Stimulated activated CD8-positive, alpha-beta memory T cell treated with anti-CD3 and anti-CD28 coated beads, Interleukin-7, amount 100 ng/mL, for 24 hours (primary cell): ENCODE measurements around the gene AP2A2.
"Not testable (repeated sequence)": the region's sequence is repeated elsewhere in the genome, so short reads cannot be mapped to it uniquely, and the experiment has no call there.

Source experiments
- DNase-seq: peaks from one replicate; pipeline ENCODE4 v3.0.0-alpha.2; 2020; ENCODE audit warnings: low read depth

The AP2A2 gene

DNA sequence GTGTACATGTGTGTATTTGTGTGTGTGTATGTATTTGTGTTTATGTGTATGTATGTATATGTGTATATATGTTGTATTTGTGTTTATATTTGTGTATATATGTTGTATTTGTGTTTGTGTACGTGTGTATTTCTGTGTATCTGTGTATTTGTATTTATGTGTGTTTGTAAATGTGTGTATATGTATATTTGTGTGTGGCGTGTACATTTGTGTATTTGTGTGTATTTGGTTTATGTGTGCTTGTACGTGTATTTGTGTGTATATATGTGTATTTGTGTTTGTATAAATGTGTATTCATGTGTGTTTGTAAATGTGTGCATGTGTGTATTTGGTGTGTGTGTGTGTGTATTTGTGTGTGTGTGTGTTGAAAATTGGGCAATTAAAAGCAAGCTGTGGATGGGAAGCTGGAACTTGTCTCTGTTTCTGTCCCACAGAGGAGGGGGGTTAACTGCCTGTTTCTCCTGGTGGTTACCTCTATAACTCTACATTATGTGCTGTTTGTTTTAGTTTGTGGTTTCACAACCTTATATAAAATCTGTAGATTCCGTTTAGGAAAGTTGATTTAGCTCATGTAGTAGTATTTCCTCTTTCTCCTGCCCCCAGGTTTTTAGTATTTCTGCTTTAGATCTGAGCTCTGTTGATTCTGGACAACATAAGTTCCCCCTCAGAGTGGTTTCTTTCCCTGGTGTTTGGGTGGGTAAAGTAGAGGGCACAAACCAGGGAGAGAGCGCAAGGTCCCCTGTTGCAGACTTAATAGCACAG, 28.9 kb downstream of the AP2A2 start:
- DNase-seq, result no peak

DNA sequence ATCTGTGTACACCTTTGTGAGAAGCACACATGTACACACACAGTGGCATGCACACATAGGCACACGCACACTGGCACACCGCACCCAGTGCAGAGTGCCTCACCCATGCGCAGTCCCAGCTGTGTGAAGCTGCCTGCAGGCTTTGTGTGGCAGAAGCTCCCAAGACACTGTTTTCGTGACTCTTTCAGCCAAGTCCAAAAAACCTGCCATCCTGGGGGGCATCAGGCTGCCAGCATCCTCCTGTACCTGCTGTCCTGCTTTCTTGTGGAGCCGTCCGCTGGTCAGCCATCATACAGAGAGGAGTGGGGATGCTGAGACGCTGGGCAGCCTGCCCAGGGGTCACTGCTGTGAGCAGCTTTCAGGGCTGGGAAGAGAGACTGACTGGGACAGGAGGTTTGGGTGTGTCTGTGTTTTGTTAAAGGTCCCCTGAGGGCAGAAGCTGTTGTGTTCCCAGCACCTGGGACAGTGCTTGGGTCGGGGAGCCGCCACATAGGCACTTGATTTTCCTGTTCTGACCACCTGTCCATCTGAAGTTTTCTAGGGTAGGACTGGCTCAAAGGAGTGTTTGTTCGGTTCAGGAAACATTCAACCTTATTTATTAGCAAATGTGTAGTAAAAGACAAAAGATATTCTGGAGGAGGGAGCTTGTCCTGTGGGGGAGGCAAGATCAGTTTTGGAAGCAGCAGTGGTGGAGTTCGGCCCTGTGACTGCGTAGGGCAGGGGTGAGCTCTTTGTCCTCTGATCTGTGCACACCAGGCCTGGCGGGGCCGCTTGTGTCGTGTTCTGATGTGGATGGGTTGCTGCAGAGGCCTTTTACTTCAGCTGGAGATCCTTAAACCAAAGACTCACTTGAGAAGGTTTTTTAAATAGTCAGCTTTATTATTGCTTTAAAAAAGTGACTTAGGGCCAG, 29.7 kb downstream of the AP2A2 start:
- DNase-seq, result no peak

GRCh38 chr11:957212-957920, 31.7 kb downstream of the AP2A2 start:
- no peak for DNase-seq

- DNase-seq, result no peak
Measured at GRCh38 chr11:958101-958500, 32.4 kb downstream of the AP2A2 start.

DNA sequence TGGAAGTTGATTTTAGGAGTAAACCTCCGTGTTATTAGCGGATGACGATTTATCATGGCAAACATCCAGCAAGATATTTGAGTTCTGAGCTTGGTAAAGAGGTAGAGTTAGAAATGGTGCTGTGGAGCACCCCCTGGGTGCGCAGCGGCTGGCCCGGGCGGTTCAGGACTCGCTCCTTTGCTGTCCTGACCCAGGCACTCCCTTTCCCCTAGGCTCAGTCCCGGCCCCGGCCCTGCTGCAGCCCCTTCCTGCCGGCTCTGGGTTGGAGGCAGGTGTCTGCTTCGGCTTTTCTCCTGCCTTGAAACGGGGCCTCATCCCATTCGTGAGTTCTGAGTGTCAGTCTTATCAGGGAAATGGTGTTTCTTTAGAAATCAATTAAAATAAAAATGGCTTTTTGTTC, 33.4 kb downstream of the AP2A2 start:
- DNase-seq, result no peak

- DNase-seq, result no peak
Measured at GRCh38 chr11:959608-960007, 33.9 kb downstream of the AP2A2 start.

- DNase-seq, result not testable (repeated sequence)
Measured at GRCh38 chr11:961310-961920, 35.7 kb downstream of the AP2A2 start.

- no peak for DNase-seq
Measured at GRCh38 chr11:961921-962320, 36.3 kb downstream of the AP2A2 start.

DNA sequence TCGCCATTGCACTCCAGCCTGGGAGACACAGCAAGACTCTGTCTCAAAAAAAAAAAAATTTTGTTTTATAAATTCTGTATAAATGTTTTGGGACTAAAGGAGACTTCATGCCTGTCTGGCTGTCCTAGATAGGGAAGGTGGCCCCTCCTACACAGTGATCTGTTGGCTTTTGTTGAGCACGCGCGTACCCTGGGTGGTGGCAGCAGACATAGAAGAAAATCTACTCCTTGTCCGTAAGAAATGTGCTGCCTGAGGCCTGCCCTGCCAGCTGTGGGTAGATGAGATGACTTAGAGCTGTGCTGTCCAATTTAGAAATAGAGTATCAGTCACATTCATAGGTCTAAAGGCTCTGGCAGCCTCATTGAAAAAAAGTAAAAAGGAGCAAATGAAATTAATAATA, 37.0 kb downstream of the AP2A2 start:
- DNase-seq, result no peak

DNA sequence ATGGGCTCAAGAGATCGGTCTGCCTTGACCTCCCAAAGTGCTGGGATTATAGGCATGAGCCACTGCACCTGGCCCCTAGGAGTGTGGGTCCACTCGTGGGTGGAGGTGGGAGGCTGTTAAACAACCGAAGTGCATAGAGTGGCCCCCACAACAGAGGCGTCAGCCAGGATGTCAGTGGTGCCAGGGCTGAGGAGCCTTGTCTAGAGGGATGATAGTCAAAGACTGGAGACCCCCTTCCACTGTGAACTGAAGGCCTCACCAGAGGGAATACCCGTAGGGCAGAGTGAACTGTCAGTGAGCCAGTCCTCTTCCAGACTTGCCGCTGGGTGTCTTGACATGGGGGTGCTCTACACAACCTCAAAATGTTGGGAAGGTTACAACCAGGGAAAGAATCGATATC, 38.2 kb downstream of the AP2A2 start:
- DNase-seq, result no peak

DNA sequence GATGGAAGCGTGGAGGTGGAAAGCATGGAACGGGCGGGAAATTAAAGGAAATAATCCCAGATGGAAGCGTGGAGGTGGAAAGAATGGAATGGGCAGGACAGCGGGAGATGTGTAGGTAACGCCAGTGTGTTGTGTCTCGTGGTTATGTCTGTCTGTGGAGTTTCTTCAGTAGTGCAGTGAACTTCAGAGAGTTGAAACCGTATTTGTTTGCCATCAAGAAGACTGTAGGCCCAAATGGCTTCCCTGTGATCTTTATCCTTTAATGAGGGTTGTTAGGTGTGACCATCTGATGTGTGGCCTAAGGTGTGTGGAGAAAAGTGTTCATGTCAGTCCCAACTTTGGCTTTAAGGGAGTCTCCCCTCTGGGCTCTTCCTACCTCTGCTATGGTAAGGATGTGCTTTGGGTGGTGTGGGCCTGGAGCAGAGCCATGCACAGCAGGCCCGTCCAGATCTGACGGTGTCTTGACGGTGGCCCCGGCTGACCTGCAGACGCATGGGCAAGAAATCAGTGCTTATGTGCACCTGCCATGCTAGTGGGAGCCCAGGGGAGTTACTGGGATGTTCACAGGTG, 39.6 kb downstream of the AP2A2 start:
- DNase-seq, result no peak

- no peak for DNase-seq
Measured at GRCh38 chr11:967995-968751, 42.5 kb downstream of the AP2A2 start.

DNA sequence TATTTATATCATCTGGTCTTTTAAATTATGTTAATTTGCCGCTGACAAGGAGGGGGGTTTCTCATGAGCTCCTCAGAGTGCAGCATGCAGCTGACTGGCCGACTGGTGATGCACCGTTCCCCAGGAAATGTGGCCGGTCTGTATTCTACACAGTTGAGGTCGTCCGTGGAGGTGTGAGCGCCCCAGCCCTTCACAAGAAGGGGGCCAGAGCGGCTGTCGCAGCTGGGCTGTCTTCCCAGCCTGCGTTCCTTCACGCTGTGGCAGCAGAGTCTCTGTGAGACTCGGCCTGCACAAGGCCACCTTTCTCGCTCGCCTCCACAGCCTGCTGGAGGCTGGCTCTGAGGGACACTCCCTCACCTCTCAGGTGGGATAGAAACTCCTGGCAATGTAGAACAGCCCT, 43.2 kb downstream of the AP2A2 start:
- DNase-seq, result no peak

DNA sequence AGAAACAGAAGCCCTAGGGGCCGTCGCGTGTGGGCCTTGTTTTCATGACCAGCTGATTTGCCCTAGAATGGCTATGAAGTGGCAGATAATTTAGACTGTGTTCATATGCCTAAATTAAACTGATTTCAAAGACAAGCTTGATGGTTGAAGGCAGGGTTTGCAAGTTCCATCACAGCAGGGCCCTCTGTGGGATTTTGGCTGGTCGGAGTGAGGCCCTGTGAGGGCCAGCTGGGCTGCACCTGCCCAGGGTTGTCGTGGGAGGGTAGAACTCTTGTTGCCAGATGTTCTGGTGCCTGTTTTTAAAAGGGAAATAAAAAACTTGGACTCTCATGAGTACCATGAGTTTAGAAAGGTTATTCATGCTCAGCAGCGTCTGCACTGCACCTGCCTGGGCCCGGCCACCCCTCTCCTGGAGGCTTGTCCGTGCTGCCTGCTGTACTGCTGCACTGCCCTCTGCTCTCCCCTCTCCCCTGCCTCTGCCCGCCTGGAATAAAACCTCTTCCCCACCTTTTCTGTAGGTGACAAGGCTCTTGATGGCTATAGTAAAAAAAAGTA, 44.1 kb downstream of the AP2A2 start:
- no peak for DNase-seq

- no peak for DNase-seq
Measured at GRCh38 chr11:970319-970871, 44.7 kb downstream of the AP2A2 start.

- DNase-seq, result no peak
Measured at GRCh38 chr11:971092-971690, 45.5 kb downstream of the AP2A2 start.

GRCh38 chr11:971731-972365, 46.2 kb downstream of the AP2A2 start:
- DNase-seq, result no peak

- DNase-seq, result no peak
Measured at GRCh38 chr11:972523-973211, 47.0 kb downstream of the AP2A2 start.

- DNase-seq, result no peak
Measured at GRCh38 chr11:973237-973636, 47.6 kb downstream of the AP2A2 start.
